Suprapubic skin (tissue), 4 donors: ENCODE data around the gene FKBP7. TPM values are rescaled to one million over a fixed set of nuclear protein-coding genes. Genes with fewer than 3 reads are reported as not detected.

ENCODE experiments used
- DNase-seq, 2 donors: peaks; one replicate each; pipeline ENCODE4 v3.0.0-alpha.2; 2019; ENCODE audit warnings: low spot score in 2 of 2
- H3K27ac ChIP-seq: fragments of 200-600 bp; sonication (generic); one replicate; pipeline ENCODE4 v1.5.1; 2019
- H3K27me3 ChIP-seq: fragments of 200-600 bp; sonication (generic); one replicate; pipeline ENCODE4 v1.5.1; 2019
- H3K36me3 ChIP-seq: fragments of 200-600 bp; sonication (generic); one replicate; pipeline ENCODE4 v1.5.1; 2019
- H3K4me1 ChIP-seq: fragments of 200-600 bp; sonication (generic); one replicate; pipeline ENCODE4 v1.5.1; 2019
- H3K4me3 ChIP-seq: fragments of 200-600 bp; sonication (generic); one replicate; pipeline ENCODE4 v1.5.1; 2019; ENCODE audit warnings: mild to moderate bottlenecking
- H3K9me3 ChIP-seq: fragments of 200-600 bp; sonication (generic); one replicate; pipeline ENCODE4 v1.5.1; 2019
- EP300 ChIP-seq: sonication (generic); formaldehyde crosslinking; IDR thresholded peaks from one replicate; pipeline ENCODE4 v1.6.1; 2017; ENCODE audit warnings: antibody characterized with exemption
- POLR2A ChIP-seq, 2 donors: fragments of 450-650 bp; IDR thresholded peaks; one replicate each; pipeline ENCODE4 v1.6.1; 2017; ENCODE audit warnings: antibody characterized with exemption in 2 of 2, mild to moderate bottlenecking in 2 of 2, moderate library complexity in 2 of 2
- POLR2AphosphoS5 ChIP-seq, 3 donors: sonication (generic); formaldehyde crosslinking; IDR thresholded peaks; one replicate each; pipeline ENCODE4 v1.6.1; 2017; ENCODE audit warnings: antibody characterized with exemption in 3 of 3
- WGBS: methylation state at CpG from one replicate; pipeline ENCODE4 v1.1.5; 2018; 5-methylcytosine and 5-hydroxymethylcytosine counted together
- total RNA-seq, 4 donors: library from RNA; depleted of rRNA; stranded (reverse); fragments of >200 nt; gene quantifications; one replicate each; pipeline ENCODE4 v1.1.0, GENCODE V29; 2016
- TF ChIP-seq, protein P1 (sequence below), 2 donors: fragments of 200-600 bp in 1 of 2; fragments of 450-650 bp in 1 of 2; sonication (generic) in 1 of 2; IDR thresholded peaks; one replicate each; pipeline ENCODE4 v1.5.1; 2016 to 2019; ENCODE audit warnings: antibody characterized with exemption in 2 of 2, mild to moderate bottlenecking in 1 of 2, moderate library complexity in 1 of 2

The FKBP7 gene
- total RNA-seq, 4 donors from 2014 or later, result 1.5 to 3.9 (median 2.8) TPM

DNA sequence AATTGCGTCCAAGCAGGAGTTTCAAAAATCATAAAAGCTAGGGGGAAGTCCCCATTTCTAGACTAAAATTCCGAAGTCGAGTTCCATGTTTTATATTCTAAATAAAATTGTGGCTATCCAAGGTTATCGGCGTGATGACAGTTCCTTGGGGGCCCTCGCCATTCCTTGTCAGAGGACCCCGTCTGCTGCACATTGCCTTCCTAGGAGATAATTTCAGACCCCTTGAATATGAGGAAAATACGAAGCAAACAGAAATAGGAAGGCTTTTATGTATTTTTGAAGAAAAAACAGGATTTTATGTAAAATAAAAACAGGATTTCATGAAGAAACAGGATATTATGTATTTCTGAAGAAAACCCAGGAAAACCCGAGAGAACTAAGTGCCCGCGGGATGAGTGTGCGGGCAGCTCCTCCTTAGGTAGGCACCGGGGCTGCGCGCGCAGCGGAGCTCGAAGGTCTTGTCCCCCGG lies 1.4 kb upstream of the FKBP7 start:
- no peak for TF ChIP-seq EP300
- TF ChIP-seq POLR2AphosphoS5 (IDR thresholded peaks at IDR 0.05), result no peak
- TF ChIP-seq, protein P1, sequence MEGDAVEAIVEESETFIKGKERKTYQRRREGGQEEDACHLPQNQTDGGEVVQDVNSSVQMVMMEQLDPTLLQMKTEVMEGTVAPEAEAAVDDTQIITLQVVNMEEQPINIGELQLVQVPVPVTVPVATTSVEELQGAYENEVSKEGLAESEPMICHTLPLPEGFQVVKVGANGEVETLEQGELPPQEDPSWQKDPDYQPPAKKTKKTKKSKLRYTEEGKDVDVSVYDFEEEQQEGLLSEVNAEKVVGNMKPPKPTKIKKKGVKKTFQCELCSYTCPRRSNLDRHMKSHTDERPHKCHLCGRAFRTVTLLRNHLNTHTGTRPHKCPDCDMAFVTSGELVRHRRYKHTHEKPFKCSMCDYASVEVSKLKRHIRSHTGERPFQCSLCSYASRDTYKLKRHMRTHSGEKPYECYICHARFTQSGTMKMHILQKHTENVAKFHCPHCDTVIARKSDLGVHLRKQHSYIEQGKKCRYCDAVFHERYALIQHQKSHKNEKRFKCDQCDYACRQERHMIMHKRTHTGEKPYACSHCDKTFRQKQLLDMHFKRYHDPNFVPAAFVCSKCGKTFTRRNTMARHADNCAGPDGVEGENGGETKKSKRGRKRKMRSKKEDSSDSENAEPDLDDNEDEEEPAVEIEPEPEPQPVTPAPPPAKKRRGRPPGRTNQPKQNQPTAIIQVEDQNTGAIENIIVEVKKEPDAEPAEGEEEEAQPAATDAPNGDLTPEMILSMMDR (IDR thresholded peaks at IDR 0.05), result no peak
- Histone ChIP-seq H3K36me3 (no peaks in the 10 kb centered on the region), H3K9me3 (no peaks in the 10 kb centered on the region), H3K4me3 (peak overlapping the region; percentile 98), H3K27me3 (no peaks in the 10 kb centered on the region), H3K4me1 (peaks cover 51% of the 10 kb centered on the region), H3K27ac (peak overlapping the region; percentile 90)
- 23% methylated on average over 19 of the region's 19 CpGs for WGBS
- DNase-seq, result no peak

DNA sequence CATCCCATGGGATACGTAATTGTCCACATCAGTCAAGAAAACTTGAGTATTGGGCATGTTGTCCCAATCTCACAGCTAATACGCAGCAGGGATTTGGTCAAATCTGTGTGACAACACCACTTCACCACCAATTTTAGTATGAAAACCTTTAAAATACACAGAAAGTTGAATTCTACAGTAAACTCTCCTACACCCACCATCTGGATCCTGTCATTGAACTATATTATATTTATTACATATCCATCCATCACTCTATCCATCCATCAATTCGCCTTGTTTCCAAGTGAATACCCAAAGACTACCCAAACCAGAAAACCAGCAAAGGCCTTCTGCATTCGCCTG lies 846 bp upstream of the FKBP7 start:
- WGBS, result 61% methylated on average over 4 of the region's 4 CpGs

DNA sequence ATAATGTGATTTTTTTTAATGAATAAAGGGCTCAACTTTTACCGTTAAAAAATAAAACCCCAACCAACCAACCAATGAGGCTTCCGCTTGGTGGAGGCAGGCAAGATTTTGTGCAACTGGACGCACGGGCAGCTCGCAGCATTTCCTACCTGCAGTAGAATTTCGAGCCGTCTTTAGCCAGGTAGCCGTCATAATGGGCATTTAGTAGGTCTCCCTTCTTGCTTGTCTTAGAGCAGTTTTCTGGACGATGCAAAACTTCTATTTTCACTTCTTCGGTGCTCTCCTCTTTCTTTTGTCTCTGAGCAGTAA lies 316 bp downstream of the FKBP7 start:
- peak overlapping the region; percentile 98 for H3K4me3 ChIP-seq
- no peaks in the 10 kb centered on the region for H3K9me3 ChIP-seq
- DNase-seq, result no peak
- no peaks in the 10 kb centered on the region for H3K36me3 ChIP-seq
- peaks cover 36% of the 10 kb centered on the region for H3K4me1 ChIP-seq
- peak overlapping the region; percentile 90 for H3K27ac ChIP-seq
- TF ChIP-seq, protein P1 (IDR thresholded peaks at IDR 0.05), result no peak
- TF ChIP-seq POLR2A (IDR thresholded peaks at IDR 0.05), result no peak
- TF ChIP-seq EP300, result no peak
- TF ChIP-seq POLR2AphosphoS5 (IDR thresholded peaks at IDR 0.05), result no peak
- 3% methylated on average over 10 of the region's 10 CpGs for WGBS
- no peaks in the 10 kb centered on the region for H3K27me3 ChIP-seq

More for the DNA sequence above, 846 bp upstream of the FKBP7 start:
- Histone ChIP-seq H3K4me1 (peaks cover 45% of the 10 kb centered on the region), H3K27ac (peak overlapping the region; percentile 90), H3K9me3 (no peaks in the 10 kb centered on the region), H3K27me3 (no peaks in the 10 kb centered on the region), H3K36me3 (no peaks in the 10 kb centered on the region), H3K4me3 (peak overlapping the region; percentile 98)
- TF ChIP-seq EP300 (no peak), POLR2AphosphoS5 (IDR thresholded peaks at IDR 0.05) (no peak), POLR2A (IDR thresholded peaks at IDR 0.05) (no peak)
- TF ChIP-seq, protein P1 (IDR thresholded peaks at IDR 0.05), result no peak
- DNase-seq, result no peak

DNA sequence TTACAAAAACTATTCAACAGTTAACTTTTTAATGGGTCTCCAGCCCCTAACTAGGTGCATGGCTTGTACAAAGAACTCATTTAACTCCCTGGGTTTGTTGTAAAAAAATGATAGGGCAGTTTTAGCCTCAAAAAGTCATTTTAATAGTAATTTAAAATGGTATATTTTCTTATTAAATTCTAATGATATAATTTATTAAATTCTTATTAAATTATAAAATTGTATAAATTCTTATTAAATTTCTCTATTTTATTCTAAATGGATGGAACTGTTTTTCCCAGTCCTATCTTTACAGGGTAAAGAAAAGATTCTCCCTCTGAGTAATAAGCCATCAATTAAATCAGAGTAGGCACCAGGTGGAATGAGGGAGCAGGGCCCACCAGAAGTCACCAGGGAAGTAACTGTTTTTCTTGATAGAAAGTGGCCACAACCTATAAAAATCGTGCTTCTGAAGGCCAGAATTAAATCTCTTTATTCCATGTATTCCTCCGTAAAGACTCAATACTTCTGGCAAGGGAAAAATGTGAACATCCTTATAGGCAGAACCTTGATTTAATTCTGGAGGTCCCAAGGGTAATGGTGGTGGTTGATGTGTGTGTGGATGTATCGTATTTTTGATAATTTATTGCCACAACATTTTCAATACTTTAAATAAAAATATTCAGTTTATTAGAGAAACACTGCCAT lies 814 bp downstream of the FKBP7 start:
- Histone ChIP-seq H3K9me3 (no peaks in the 10 kb centered on the region), H3K36me3 (no peaks in the 10 kb centered on the region), H3K27ac (peak overlapping the region; percentile 90), H3K4me1 (peaks cover 36% of the 10 kb centered on the region), H3K27me3 (no peaks in the 10 kb centered on the region), H3K4me3 (peak overlapping the region; percentile 98)
- DNase-seq, result no peak
- WGBS, result 31% methylated on average over 3 of the region's 3 CpGs
- no peak for TF ChIP-seq POLR2AphosphoS5 (IDR thresholded peaks at IDR 0.05)
- TF ChIP-seq EP300, result no peak
- TF ChIP-seq POLR2A (IDR thresholded peaks at IDR 0.05), result no peak
- TF ChIP-seq, protein P1 (IDR thresholded peaks at IDR 0.05), result no peak

DNA sequence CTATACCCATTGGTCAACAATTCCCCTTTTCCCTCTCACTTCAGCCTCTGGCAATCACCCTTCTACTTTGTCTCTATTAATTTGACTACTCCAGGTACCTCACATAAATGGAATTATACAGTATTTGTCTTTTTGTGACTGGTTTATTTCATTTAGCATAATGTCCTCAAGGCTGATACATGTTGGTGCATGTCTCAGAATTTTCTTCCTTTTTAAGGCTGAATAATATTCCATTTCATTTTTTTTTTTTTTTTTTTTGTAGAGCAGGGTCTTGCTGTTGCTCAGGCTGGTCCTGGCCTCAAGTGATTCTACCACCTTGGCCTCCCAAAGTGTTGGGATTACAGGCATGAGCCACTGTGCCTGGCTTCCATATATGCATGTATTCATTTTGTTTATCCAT lies 1.9 kb downstream of the FKBP7 start:
- no peak for TF ChIP-seq EP300
- TF ChIP-seq, protein P1 (IDR thresholded peaks at IDR 0.05), result no peak
- no peak for TF ChIP-seq POLR2AphosphoS5 (IDR thresholded peaks at IDR 0.05)
- TF ChIP-seq POLR2A (IDR thresholded peaks at IDR 0.05), result no peak
- Histone ChIP-seq H3K9me3 (no peaks in the 10 kb centered on the region), H3K27me3 (no peaks in the 10 kb centered on the region), H3K36me3 (no peaks in the 10 kb centered on the region), H3K27ac (no peak overlapping the region), H3K4me3 (no peak overlapping the region), H3K4me1 (peaks cover 26% of the 10 kb centered on the region)
- no peak for DNase-seq
